Activated CD8-positive, alpha-beta T cell treated with anti-CD3 and anti-CD28 coated beads, Interleukin-2, amount 10 ng/mL, durations not matched to agents 7 days and 5 days (primary cell): ENCODE measurements around the gene RIPPLY1. TPM values are rescaled to one million over a fixed set of nuclear protein-coding genes. Genes with fewer than 3 reads are reported as not detected.

Experiments used
- ATAC-seq: fragments of 150-1000 bp; cut with Tn5 transposase; one replicate; pipeline ENCODE4 v1.10.0; 2021; ENCODE audit warnings: moderate library complexity
- CTCF ChIA-PET: fragments of 350-600 bp; sonication (Branson Sonifier 250); formaldehyde crosslinking; loops from one replicate; lab custom pipeline; 2021; ENCODE audit warnings: antibody characterized with exemption; lab: Charles Lee
- POLR2A ChIA-PET: fragments of 350-600 bp; sonication (Branson Sonifier 250); formaldehyde crosslinking; loops from one replicate; lab custom pipeline; 2021; ENCODE audit warnings: antibody characterized with exemption; lab: Charles Lee
- DNase-seq: peaks from one replicate; pipeline ENCODE4 v3.0.0-alpha.2; 2020
- H3K27ac Mint-ChIP-seq: one replicate; pipeline ENCODE4 v1.8.0; 2021; ENCODE audit warnings: mild to moderate bottlenecking, mixed read lengths
- H3K27me3 Mint-ChIP-seq: one replicate; pipeline ENCODE4 v1.8.0; 2021; ENCODE audit warnings: low read depth, mixed read lengths
- H3K36me3 Mint-ChIP-seq: one replicate; pipeline ENCODE4 v1.8.0; 2021; ENCODE audit warnings: low read depth, mixed read lengths
- H3K4me1 Mint-ChIP-seq: one replicate; pipeline ENCODE4 v1.8.0; 2021; ENCODE audit warnings: low read depth, mixed read lengths
- H3K4me3 Mint-ChIP-seq: one replicate; pipeline ENCODE4 v1.8.0; 2021; ENCODE audit warnings: mild to moderate bottlenecking, mixed read lengths
- H3K9me3 Mint-ChIP-seq: one replicate; pipeline ENCODE4 v1.8.0; 2022; ENCODE audit warnings: mixed read lengths; ENCODE audit not compliant: insufficient read depth
- total RNA-seq, 2 experiments: library from RNA; stranded (reverse); gene quantifications; one replicate each; pipeline ENCODE4 v1.2.3, GENCODE V29; 2021

The RIPPLY1 gene
- total RNA-seq, 2 experiments from 2014 or later = not detected

DNA sequence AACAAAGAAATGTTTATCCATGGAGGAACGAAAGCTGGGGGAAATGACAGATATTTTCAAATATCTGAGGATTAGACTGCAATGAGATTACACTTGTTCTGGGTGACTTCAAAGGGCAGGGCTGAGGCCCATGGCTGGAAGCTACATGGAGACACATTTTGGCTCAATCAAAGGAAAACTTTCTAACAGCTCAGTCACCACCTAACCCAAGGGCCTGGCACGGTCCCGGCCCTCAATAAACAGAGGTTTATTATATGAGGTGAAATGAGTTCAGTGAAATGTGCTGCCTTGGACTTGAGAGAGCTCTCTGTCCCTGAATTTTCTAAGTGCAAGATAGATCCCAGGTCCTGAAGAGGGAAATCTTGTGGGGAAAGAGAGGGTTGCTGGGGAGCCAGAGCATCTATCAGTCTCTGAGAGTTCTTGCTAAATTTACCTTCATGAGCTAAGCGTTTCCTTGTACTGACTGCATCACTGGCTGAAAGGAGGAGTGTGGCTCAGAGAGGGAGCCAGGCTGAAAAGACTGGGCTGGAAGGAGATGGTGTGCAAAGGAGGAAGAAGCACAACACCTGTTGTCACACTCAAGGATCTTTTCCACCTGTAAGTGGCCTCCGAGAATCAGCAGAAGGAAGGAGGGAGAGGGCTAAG, 2.0 kb upstream of the RIPPLY1 start:
- no peaks in the 10 kb centered on the region for H3K27me3 Mint-ChIP-seq
- H3K4me3 Mint-ChIP-seq = no peak overlapping the region
- ATAC-seq = no peak
- ChIA-PET CTCF (interaction anchor here (1.1 kb wide), 1 partner anchor 11 kb away, joined by 3 read pairs; no protein-coding TSS in a partner anchor), POLR2A (interaction anchor here (0.5 kb wide), 1 partner anchor 562 kb away, joined by 3 read pairs; no protein-coding TSS in a partner anchor)
- H3K36me3 Mint-ChIP-seq = no peaks in the 10 kb centered on the region
- H3K27ac Mint-ChIP-seq = no peak overlapping the region
- no peak for DNase-seq
- H3K4me1 Mint-ChIP-seq = no peaks in the 10 kb centered on the region
- no peaks in the 10 kb centered on the region for H3K9me3 Mint-ChIP-seq

- no peaks in the 10 kb centered on the region for H3K9me3 Mint-ChIP-seq
- H3K27ac Mint-ChIP-seq = no peak overlapping the region
- DNase-seq (no peak), ATAC-seq (no peak)
- no peaks in the 10 kb centered on the region for H3K4me1 Mint-ChIP-seq
- CTCF ChIA-PET = no interaction called here
- no peaks in the 10 kb centered on the region for H3K27me3 Mint-ChIP-seq
- POLR2A ChIA-PET = no interaction called here
- no peak overlapping the region for H3K4me3 Mint-ChIP-seq
- no peaks in the 10 kb centered on the region for H3K36me3 Mint-ChIP-seq
Observed at GRCh38 chrX:106903856-106904528, 851 bp upstream of the RIPPLY1 start.

GRCh38 chrX:106902684-106903083, 457 bp downstream of the RIPPLY1 start:
- DNase-seq (no peak), ATAC-seq (no peak)
- Mint-ChIP-seq H3K4me3 (no peak overlapping the region), H3K27me3 (no peaks in the 10 kb centered on the region), H3K4me1 (no peaks in the 10 kb centered on the region), H3K36me3 (no peaks in the 10 kb centered on the region), H3K9me3 (no peaks in the 10 kb centered on the region), H3K27ac (no peak overlapping the region)
- CTCF ChIA-PET = interaction anchor here (1.0 kb wide), 1 partner anchor 8 kb away, joined by 4 read pairs; no protein-coding TSS in a partner anchor
- POLR2A ChIA-PET = no interaction called here

- POLR2A ChIA-PET = no interaction called here
- Mint-ChIP-seq H3K27me3 (no peaks in the 10 kb centered on the region), H3K4me3 (no peak overlapping the region), H3K9me3 (no peaks in the 10 kb centered on the region), H3K36me3 (no peaks in the 10 kb centered on the region), H3K4me1 (no peaks in the 10 kb centered on the region), H3K27ac (no peak overlapping the region)
- CTCF ChIA-PET = no interaction called here
- DNase-seq = no peak
- no peak for ATAC-seq
Observed at GRCh38 chrX:106901781-106902219, 1.3 kb downstream of the RIPPLY1 start.

DNA sequence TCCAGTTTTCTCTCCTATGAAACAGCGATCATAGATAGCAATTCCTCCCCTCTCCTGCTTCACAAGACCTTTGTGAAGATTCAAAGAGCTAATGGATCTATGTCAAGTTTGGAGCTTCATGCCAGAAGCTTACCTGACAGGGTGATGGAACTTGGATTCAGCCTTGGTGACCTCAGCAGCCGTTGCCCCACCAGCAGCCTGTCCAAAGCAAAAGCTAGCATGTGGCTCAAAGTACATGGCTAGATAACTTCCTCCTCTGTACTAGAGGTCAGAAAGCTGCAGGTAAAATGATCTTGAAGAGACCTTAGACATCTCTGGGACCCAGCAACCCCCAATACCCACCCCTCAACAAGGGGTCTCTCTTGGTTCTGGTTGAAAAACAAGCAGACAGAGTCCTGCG, 1.8 kb downstream of the RIPPLY1 start:
- ChIA-PET CTCF (no interaction called here), POLR2A (no interaction called here)
- ATAC-seq (no peak), DNase-seq (no peak)
- no peak overlapping the region for H3K4me3 Mint-ChIP-seq
- no peak overlapping the region for H3K27ac Mint-ChIP-seq
- no peaks in the 10 kb centered on the region for H3K36me3 Mint-ChIP-seq
- H3K27me3 Mint-ChIP-seq = no peaks in the 10 kb centered on the region
- no peaks in the 10 kb centered on the region for H3K9me3 Mint-ChIP-seq
- no peaks in the 10 kb centered on the region for H3K4me1 Mint-ChIP-seq

DNA sequence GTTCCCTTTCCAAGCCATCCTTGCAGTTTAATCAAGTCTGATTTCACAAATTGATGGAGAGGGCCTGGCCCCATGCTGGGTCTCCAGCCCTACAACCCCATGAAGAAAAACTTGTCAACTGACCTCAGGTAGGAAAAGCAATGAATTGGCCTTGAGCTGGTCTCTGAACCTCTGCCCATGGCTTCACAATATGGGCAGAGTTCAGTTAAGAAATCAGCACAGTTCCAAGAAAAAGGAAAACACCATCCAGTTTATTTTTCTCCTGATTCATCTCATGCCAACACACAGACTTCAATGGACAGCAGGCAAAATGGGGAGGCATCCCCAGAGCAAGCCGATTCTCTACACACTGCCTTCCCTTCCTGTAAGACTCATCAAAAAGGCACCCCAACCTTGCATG, 3.3 kb downstream of the RIPPLY1 start:
- ChIA-PET POLR2A (no interaction called here), CTCF (interaction anchor here (0.6 kb wide), 1 partner anchor 933 kb away, joined by 3 read pairs; no protein-coding TSS in a partner anchor)
- DNase-seq (no peak), ATAC-seq (no peak)
- Mint-ChIP-seq H3K27ac (no peak overlapping the region), H3K4me1 (no peaks in the 10 kb centered on the region), H3K27me3 (no peaks in the 10 kb centered on the region), H3K36me3 (no peaks in the 10 kb centered on the region), H3K4me3 (no peak overlapping the region), H3K9me3 (no peaks in the 10 kb centered on the region)

DNA sequence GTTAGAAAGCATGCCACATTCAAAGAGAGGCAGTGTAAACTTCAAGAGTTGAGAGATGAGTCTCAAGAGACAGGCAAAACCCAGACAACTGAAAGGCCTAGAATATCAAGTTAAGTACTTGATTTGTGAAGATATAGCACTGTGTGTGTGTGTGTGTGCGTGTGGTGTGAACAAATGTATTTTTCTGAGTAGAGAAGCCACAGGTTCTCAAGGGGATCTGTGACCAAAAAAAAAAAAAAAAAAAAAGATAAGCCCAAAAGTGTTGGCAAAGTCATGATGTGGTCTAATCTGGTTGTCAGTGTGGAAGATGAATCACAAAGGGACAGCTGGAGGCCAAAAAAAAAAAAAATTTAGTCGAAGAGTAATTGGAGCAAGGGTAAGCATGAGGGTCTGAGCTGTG, 3.9 kb downstream of the RIPPLY1 start:
- DNase-seq (no peak), ATAC-seq (no peak)
- POLR2A ChIA-PET = no interaction called here
- Mint-ChIP-seq H3K27me3 (no peaks in the 10 kb centered on the region), H3K27ac (no peak overlapping the region), H3K9me3 (no peaks in the 10 kb centered on the region), H3K4me1 (no peaks in the 10 kb centered on the region), H3K4me3 (no peak overlapping the region), H3K36me3 (no peaks in the 10 kb centered on the region)
- CTCF ChIA-PET = interaction anchor here (0.6 to 2.3 kb wide), 9 partner anchors 9 to 933 kb away, joined by 3 to 10 read pairs (median 3); no protein-coding TSS in a partner anchor

- Mint-ChIP-seq H3K4me3 (no peak overlapping the region), H3K4me1 (no peaks in the 10 kb centered on the region), H3K9me3 (no peaks in the 10 kb centered on the region), H3K27me3 (no peaks in the 10 kb centered on the region), H3K27ac (no peak overlapping the region), H3K36me3 (no peaks in the 10 kb centered on the region)
- DNase-seq = peak; percentile 24
- ChIA-PET POLR2A (no interaction called here), CTCF (interaction anchor here (0.7 to 2.3 kb wide), 13 partner anchors 8 to 880 kb away, joined by 3 to 10 read pairs (median 3); no protein-coding TSS in a partner anchor)
- ATAC-seq = no peak
Observed at GRCh38 chrX:106898462-106898861, 4.7 kb downstream of the RIPPLY1 start.

DNA sequence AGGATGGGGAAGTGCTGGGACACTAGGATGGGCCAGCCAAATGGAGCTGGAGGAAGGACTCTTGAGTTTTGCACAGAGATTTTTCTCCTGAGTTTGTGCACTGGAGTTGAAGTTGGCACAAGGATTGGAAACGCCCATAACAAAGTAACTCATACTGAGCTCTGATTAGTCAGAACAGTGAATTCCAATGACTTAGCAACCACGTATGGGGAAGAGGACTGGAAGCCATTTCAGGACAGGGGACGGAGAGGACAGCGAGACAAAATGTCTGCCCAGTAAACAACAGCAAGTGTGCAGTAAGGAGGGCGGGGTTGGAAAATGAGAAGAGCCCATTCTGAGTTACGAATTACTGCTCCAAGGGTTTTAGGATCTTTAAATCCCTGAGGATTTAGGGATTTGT, 5.9 kb downstream of the RIPPLY1 start:
- Mint-ChIP-seq H3K9me3 (no peaks in the 10 kb centered on the region), H3K27ac (no peak overlapping the region), H3K4me3 (no peak overlapping the region), H3K27me3 (no peaks in the 10 kb centered on the region), H3K36me3 (no peaks in the 10 kb centered on the region), H3K4me1 (no peaks in the 10 kb centered on the region)
- ChIA-PET CTCF (interaction anchor here (1.1 to 2.3 kb wide), 3 partner anchors 9 to 55 kb away, joined by 3 to 10 read pairs (median 3); no protein-coding TSS in a partner anchor), POLR2A (no interaction called here)
- ATAC-seq = no peak
- no peak for DNase-seq

DNA sequence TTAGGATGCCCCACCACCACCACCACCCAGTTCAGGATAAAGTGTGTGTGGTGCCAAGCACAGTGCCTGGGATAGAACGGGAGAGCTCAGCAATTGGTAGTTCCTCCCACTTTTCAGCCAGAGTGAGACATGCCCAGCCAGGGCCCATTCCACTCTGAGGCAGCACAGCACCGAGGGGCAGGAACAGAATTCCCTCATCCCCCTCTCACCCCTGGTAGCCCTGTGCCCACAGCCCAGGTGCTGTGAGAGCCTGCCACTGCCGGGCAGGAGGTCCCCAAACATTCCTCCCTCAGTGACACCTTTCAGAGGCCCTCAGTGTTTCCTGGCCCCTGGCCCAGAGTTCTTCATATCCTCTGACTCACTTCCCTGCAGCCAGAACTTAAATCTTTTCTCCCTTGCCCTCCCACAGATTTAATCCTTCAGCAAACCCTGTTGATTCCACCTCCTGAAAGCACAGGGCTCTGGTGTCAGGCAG, 8.1 kb downstream of the RIPPLY1 start:
- ChIA-PET CTCF (interaction anchor here (0.8 to 1.6 kb wide), 6 partner anchors 8 to 57 kb away, joined by 3 to 5 read pairs (median 4); partner anchors contain the start of gene RIPPLY1), POLR2A (no interaction called here)
- H3K36me3 Mint-ChIP-seq = no peaks in the 10 kb centered on the region
- no peak for ATAC-seq
- no peak for DNase-seq
- no peak overlapping the region for H3K4me3 Mint-ChIP-seq
- no peaks in the 10 kb centered on the region for H3K4me1 Mint-ChIP-seq
- no peaks in the 10 kb centered on the region for H3K27me3 Mint-ChIP-seq
- no peak overlapping the region for H3K27ac Mint-ChIP-seq
- no peaks in the 10 kb centered on the region for H3K9me3 Mint-ChIP-seq

GRCh38 chrX:106894392-106894909, 8.7 kb downstream of the RIPPLY1 start:
- H3K27me3 Mint-ChIP-seq = no peaks in the 10 kb centered on the region
- H3K36me3 Mint-ChIP-seq = no peaks in the 10 kb centered on the region
- ATAC-seq (no peak), DNase-seq (peak; percentile 46)
- no peak overlapping the region for H3K27ac Mint-ChIP-seq
- no peaks in the 10 kb centered on the region for H3K4me1 Mint-ChIP-seq
- ChIA-PET POLR2A (no interaction called here), CTCF (interaction anchor here (0.7 to 2.0 kb wide), 11 partner anchors 8 to 534 kb away, joined by 3 to 5 read pairs (median 3); partner anchors contain the start of gene RIPPLY1)
- H3K4me3 Mint-ChIP-seq = no peak overlapping the region
- no peaks in the 10 kb centered on the region for H3K9me3 Mint-ChIP-seq
